ENCODE data around the gene PFN2.

PFN2 gene, protein sequence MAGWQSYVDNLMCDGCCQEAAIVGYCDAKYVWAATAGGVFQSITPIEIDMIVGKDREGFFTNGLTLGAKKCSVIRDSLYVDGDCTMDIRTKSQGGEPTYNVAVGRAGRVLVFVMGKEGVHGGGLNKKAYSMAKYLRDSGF

DNA sequence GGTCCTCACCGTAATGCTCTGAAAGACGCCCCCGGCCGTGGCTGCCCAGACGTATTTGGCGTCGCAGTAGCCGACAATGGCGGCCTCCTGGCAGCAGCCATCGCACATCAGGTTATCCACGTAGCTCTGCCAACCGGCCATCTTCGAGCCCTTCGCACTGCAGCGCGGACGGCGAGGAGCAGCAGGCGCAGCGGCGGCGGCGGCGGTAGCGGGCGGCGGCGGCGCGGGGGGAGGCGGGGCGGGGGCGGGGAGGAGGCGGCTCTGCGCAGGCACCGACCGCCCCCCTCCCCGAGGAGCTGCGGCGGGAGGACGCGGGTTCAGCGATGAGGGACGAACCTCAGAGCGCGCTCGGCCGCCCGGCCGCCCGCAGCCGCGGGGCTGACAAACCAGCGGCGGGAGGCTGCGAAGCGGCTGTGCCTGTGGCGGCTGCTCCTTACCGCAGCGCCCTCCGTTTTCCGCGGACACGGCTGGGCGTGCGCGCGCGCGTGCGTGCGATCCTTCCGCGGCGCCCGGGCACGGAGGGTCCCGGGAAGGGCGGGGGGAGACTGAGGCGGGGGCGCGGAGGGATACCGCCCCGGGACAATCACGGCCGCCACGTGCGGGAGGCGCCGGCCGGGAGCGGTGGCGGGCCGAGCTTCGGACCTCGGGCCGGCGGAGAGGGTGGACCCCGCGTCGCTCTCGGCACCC is at the start of gene PFN2:
PFN2 (minus strand) TSS at position 180 of the 687 bp plus-strand sequence; CDS start at position 141, 39 bp downstream.
- H3K9ac ChIP-seq: peak within 1 kb of the TSS; percentile 66 to 89 (median 81)
- peaks cover 7 to 30% (median 22%) of the 10 kb centered on the region in 10 experiments; a peak in 19 of 20 replicates for H3K4me1 ChIP-seq
- H4K20me1 ChIP-seq: peaks cover 4 to 52% (median 16%) of the 10 kb centered on the region in 11 experiments; a peak in 16 of 22 replicates
- H3K9me3 ChIP-seq (replicated peaks in 1 of 11): no peaks in the 10 kb centered on the region; a peak in 1 of 22 replicates
- H3K4me3 ChIP-seq: peak within 1 kb of the TSS; percentile 73 to 93 (median 88)
- H3K27me3 ChIP-seq: peaks cover 0 to 19% (median 7%) of the 10 kb centered on the region in 11 experiments; a peak in 11 of 22 replicates
- H3K36me3 ChIP-seq: peaks cover 0 to 10% (median 0%) of the 10 kb centered on the region in 11 experiments; a peak in 7 of 22 replicates
- peak within 1 kb of the TSS in 10 of 11 experiments; percentile 23 to 85 (median 78); a peak in 19 of 22 replicates for H3K27ac ChIP-seq
- no peak for TF ChIP-seq Cebpa-rat (IDR thresholded peaks at IDR 0.05)
- peak within 1 kb of the TSS; percentile 79 to 99 (median 89) for H3K4me2 ChIP-seq

GRCh38 chr3:150015901-150016300 is 45.2 kb upstream of the PFN2 start:
- no peaks in the 10 kb centered on the region for H3K9me3 ChIP-seq (replicated peaks in 1 of 11)
- no peak overlapping the region for H3K9ac ChIP-seq
- no peak overlapping the region for H3K27ac ChIP-seq
- H3K4me1 ChIP-seq: no peaks in the 10 kb centered on the region
- no peak overlapping the region for H3K4me3 ChIP-seq
- H4K20me1 ChIP-seq: no peaks in the 10 kb centered on the region
- no peak for TF ChIP-seq Cebpa-rat (IDR thresholded peaks at IDR 0.05)
- H3K27me3 ChIP-seq: no peaks in the 10 kb centered on the region
- no peaks in the 10 kb centered on the region for H3K36me3 ChIP-seq
- no peak overlapping the region for H3K4me2 ChIP-seq

GRCh38 chr3:150014782-150015181 is 44.1 kb upstream of the PFN2 start:
- no peaks in the 10 kb centered on the region for H3K9me3 ChIP-seq (replicated peaks in 1 of 11)
- TF ChIP-seq Cebpa-rat (IDR thresholded peaks at IDR 0.05): no peak
- no peak overlapping the region for H3K9ac ChIP-seq
- no peaks in the 10 kb centered on the region for H3K4me1 ChIP-seq
- no peak overlapping the region for H3K4me2 ChIP-seq
- H3K27me3 ChIP-seq: no peaks in the 10 kb centered on the region
- no peaks in the 10 kb centered on the region for H3K36me3 ChIP-seq
- no peak overlapping the region for H3K27ac ChIP-seq
- no peak overlapping the region for H3K4me3 ChIP-seq
- H4K20me1 ChIP-seq: no peaks in the 10 kb centered on the region

- H3K9me3 ChIP-seq (replicated peaks in 1 of 11): no peaks in the 10 kb centered on the region
- H3K4me1 ChIP-seq: no peaks in the 10 kb centered on the region
- no peak overlapping the region for H3K27ac ChIP-seq
- no peaks in the 10 kb centered on the region for H4K20me1 ChIP-seq
- H3K4me3 ChIP-seq: no peak overlapping the region
- no peaks in the 10 kb centered on the region for H3K27me3 ChIP-seq
- H3K36me3 ChIP-seq: no peaks in the 10 kb centered on the region
- H3K9ac ChIP-seq: no peak overlapping the region
- TF ChIP-seq Cebpa-rat (IDR thresholded peaks at IDR 0.05): no peak
- H3K4me2 ChIP-seq: no peak overlapping the region
Measured at GRCh38 chr3:150013801-150014200, 43.1 kb upstream of the PFN2 start.

DNA sequence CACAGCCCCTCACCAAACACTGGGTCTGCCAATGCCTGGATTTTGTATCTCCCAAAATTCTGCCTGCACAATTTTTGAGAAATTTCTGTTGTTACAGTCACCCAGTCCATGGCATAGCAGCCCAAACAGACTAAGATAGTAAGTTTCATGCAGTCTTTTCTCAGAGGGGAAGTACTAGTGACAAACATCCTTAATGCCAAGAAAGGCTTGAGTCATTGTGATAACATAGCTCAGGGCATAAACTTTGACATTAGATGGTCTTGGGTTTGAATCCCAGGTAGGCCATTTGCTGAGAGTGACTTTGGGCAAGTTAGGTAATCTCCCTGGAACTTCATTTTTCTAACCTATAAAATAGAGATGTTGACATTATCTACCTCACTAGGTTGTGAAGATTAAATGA is 36.1 kb upstream of the PFN2 start:
- H3K9me3 ChIP-seq (replicated peaks in 1 of 11): no peaks in the 10 kb centered on the region
- TF ChIP-seq Cebpa-rat (IDR thresholded peaks at IDR 0.05): no peak
- H3K27me3 ChIP-seq: no peaks in the 10 kb centered on the region
- no peak overlapping the region for H3K4me3 ChIP-seq
- no peak overlapping the region for H3K4me2 ChIP-seq
- no peaks in the 10 kb centered on the region for H3K36me3 ChIP-seq
- no peak overlapping the region for H3K9ac ChIP-seq
- no peaks in the 10 kb centered on the region for H3K4me1 ChIP-seq
- H4K20me1 ChIP-seq: no peaks in the 10 kb centered on the region
- no peak overlapping the region for H3K27ac ChIP-seq

DNA sequence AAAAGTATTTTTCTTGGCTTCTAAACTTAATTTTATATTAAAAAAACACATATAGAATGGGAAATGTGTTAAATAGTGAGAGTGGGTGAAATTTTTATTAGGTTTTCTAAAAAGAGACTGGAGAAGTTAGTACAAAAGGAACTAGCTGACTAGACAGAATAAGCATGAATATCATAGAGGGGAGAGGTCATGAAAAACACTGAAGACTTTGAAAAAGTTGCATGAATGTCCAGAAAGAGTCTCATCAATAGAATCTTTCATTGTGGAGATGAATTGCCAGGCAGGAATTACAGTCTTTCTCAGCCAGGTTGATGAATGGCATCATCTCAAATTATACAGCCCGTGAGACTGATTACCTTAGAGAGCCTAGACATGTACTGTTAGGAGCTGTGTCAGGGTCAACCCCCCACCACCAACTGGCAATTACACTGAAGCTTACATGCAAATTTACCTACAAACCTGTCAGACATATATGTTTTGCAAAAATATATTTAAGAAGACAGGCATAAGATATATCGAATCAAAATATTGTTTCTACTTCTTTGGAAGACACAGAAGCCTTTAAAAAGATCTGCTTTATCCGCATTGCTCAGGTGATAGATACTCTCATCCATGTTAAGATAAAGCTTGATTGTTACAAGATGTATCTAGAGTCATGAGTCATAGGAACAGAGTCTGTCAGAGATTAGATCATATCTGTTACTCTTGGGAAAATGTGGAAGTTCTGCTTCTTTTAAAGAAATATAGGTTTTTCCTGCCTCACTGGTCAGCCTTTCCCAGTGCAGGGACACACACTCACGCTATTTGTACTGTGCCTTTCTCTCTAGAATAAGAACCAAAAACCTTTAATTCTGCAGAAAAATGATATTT is 34.8 kb upstream of the PFN2 start:
- Histone ChIP-seq H3K27me3 (no peaks in the 10 kb centered on the region), H4K20me1 (no peaks in the 10 kb centered on the region), H3K36me3 (no peaks in the 10 kb centered on the region), H3K4me2 (no peak overlapping the region), H3K4me1 (no peaks in the 10 kb centered on the region), H3K9ac (no peak overlapping the region), H3K4me3 (no peak overlapping the region), H3K27ac (no peak overlapping the region), H3K9me3 (replicated peaks in 1 of 11) (no peaks in the 10 kb centered on the region)
- TF ChIP-seq Cebpa-rat (IDR thresholded peaks at IDR 0.05): no peak

DNA sequence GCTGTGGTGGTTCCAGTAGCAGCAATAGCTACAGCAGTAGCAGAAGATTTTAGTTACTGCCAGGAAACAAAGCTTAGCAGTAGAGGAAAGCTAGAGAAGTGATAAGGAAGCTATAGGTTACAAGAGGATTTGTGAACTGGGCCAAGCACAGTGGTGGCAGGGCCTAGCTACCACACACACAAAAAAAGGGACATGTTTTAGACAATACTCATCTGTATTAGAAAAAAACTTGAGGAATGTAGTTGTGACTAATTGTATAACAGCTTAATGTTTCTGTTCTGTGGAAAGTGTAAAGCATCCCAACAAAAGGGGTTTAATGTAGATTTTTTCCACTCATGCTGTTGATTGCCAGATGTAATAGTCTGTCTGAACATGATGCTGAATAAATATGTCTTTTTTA is 29.9 kb upstream of the PFN2 start:
- H3K36me3 ChIP-seq: no peaks in the 10 kb centered on the region
- TF ChIP-seq Cebpa-rat (IDR thresholded peaks at IDR 0.05): no peak
- H3K4me1 ChIP-seq: no peaks in the 10 kb centered on the region
- no peaks in the 10 kb centered on the region for H4K20me1 ChIP-seq
- no peak overlapping the region for H3K4me3 ChIP-seq
- no peak overlapping the region for H3K27ac ChIP-seq
- H3K9ac ChIP-seq: no peak overlapping the region
- no peak overlapping the region for H3K4me2 ChIP-seq
- peaks cover 0 to 14% (median 2%) of the 10 kb centered on the region in 11 experiments; a peak in 8 of 22 replicates for H3K9me3 ChIP-seq (replicated peaks in 1 of 11)
- no peaks in the 10 kb centered on the region for H3K27me3 ChIP-seq

GRCh38 chr3:149999421-149999820 is 28.7 kb upstream of the PFN2 start:
- no peak overlapping the region for H3K4me3 ChIP-seq
- peaks cover 10 to 25% (median 14%) of the 10 kb centered on the region in 11 experiments for H3K9me3 ChIP-seq (replicated peaks in 1 of 11)
- no peak overlapping the region for H3K27ac ChIP-seq
- H3K4me2 ChIP-seq: no peak overlapping the region
- H4K20me1 ChIP-seq: no peaks in the 10 kb centered on the region
- H3K9ac ChIP-seq: no peak overlapping the region
- 0 out of 22 replicates have a peak, but pooled peaks cover 0 to 5% (median 0%) of the 10 kb centered on the region in 11 experiments for H3K36me3 ChIP-seq
- H3K27me3 ChIP-seq: no peaks in the 10 kb centered on the region
- no peak for TF ChIP-seq Cebpa-rat (IDR thresholded peaks at IDR 0.05)
- H3K4me1 ChIP-seq: no peaks in the 10 kb centered on the region

- Histone ChIP-seq H3K4me3 (no peak overlapping the region), H3K27ac (no peak overlapping the region), H3K4me1 (no peaks in the 10 kb centered on the region), H3K27me3 (no peaks in the 10 kb centered on the region), H3K9ac (no peak overlapping the region), H3K4me2 (no peak overlapping the region), H3K36me3 (0 out of 22 replicates have a peak, but pooled peaks cover 0 to 5% (median 0%) of the 10 kb centered on the region in 11 experiments), H3K9me3 (replicated peaks in 1 of 11) (peaks cover 13 to 30% (median 19%) of the 10 kb centered on the region in 11 experiments), H4K20me1 (no peaks in the 10 kb centered on the region)
- TF ChIP-seq Cebpa-rat (IDR thresholded peaks at IDR 0.05): no peak
Measured at GRCh38 chr3:149998946-149999345, 28.3 kb upstream of the PFN2 start.

All from BLaER1 treated with 17β-estradiol and CSF1 and Interleukin-3, amounts not matched to agents 10 nM and 100 nM (cell line).